Lung (tissue), 12 donors: ENCODE results near the gene SMPDL3B. TPM values are rescaled to one million over a fixed set of nuclear protein-coding genes. Genes with fewer than 3 reads are reported as not detected.

Experiments
- ATAC-seq: fragments of 200-7000 bp; cut with Tn5 transposase; one replicate; pipeline ENCODE4 v1.9.1; 2020; ENCODE audit warnings: moderate number of reproducible peaks; ENCODE audit not compliant: insufficient read depth, low FRiP score
- DNase-seq, 3 donors: peaks; one replicate each; pipeline ENCODE4 v3.0.0-alpha.2; 2013 to 2017
- H3K27ac ChIP-seq, 2 donors: one replicate each; pipeline ENCODE4 v1.5.1; 2013; ENCODE audit warnings: mild to moderate bottlenecking in 2 of 2, moderate library complexity in 2 of 2, control low read depth in 1 of 2, inconsistent platforms in 1 of 2, low read depth in 1 of 2, low read length in 1 of 2
- H3K27me3 ChIP-seq, 3 donors: one replicate each; pipeline ENCODE4 v1.5.1; 2013; ENCODE audit warnings: low read length in 2 of 3; ENCODE audit not compliant: control insufficient read depth in 3 of 3, insufficient read depth in 3 of 3
- H3K36me3 ChIP-seq, 4 donors: one replicate each; pipeline ENCODE4 v1.5.1; 2013; ENCODE audit warnings: low read length in 4 of 4, mild to moderate bottlenecking in 1 of 4, moderate library complexity in 1 of 4; ENCODE audit not compliant: control insufficient read depth in 4 of 4, insufficient read depth in 4 of 4
- H3K4me1 ChIP-seq, 5 donors: one replicate each; pipeline ENCODE4 v1.5.1; 2013; ENCODE audit warnings: low read length in 5 of 5, mild to moderate bottlenecking in 2 of 5, moderate library complexity in 1 of 5; ENCODE audit not compliant: control insufficient read depth in 5 of 5, insufficient read depth in 5 of 5
- H3K4me3 ChIP-seq: one replicate; pipeline ENCODE4 v1.5.1; 2013; ENCODE audit warnings: mild to moderate bottlenecking, control low read depth, moderate library complexity
- H3K9ac ChIP-seq, 2 donors: one replicate each; pipeline ENCODE4 v1.5.1; 2013; ENCODE audit warnings: low read length in 2 of 2, control low read depth in 1 of 2; ENCODE audit not compliant: insufficient read depth in 1 of 2
- H3K9me3 ChIP-seq, 4 donors: one replicate each; pipeline ENCODE4 v1.5.1; 2013; ENCODE audit warnings: low read length in 3 of 4, mild to moderate bottlenecking in 1 of 4, moderate library complexity in 1 of 4; ENCODE audit not compliant: control insufficient read depth in 4 of 4, insufficient read depth in 3 of 4
- CTCF ChIP-seq: IDR thresholded peaks from 2 replicates; pipeline ENCODE4 v1.5.1; 2012; ENCODE audit warnings: mild to moderate bottlenecking; ENCODE audit errors: control extremely low read depth, extremely low read depth
- WGBS, 2 donors: extraction: QIAGEN DNeasy Blood & Tissue Kit; methylation state at CpG; one replicate each; pipeline ENCODE4 v1.1.7; 2013; 5-methylcytosine and 5-hydroxymethylcytosine counted together
- polyA plus RNA-seq, 2 donors: library from polyadenylated mRNA; stranded (reverse); fragments of 200-250 nt; gene quantifications; one replicate each; pipeline ENCODE4 v1.2.1, GENCODE V29; 2013
- total RNA-seq, 2 donors: library from RNA; depleted of rRNA in 1 of 2; stranded (reverse); fragments of >200 nt in 1 of 2; gene quantifications; one replicate each; pipeline ENCODE4 v1.2.1, GENCODE V29; 2014 to 2021
- donor health status: control.
- donor health status: control.
- donor health status: Bipolar disorder and iron deficiency.
- donor health status: healthy.
- donor health status: DM: yes; HTN: yes; CAD: no.

The SMPDL3B gene
- total and polyA plus RNA-seq, 4 donors = 6.4 to 17.6 (median 16.8) TPM

GRCh38 chr1:27886353-27886679 is 48.5 kb upstream of the SMPDL3B start:
- H3K27ac ChIP-seq = peak overlapping the region in 1 of 2 donors; percentile 57
- H3K36me3 ChIP-seq = peaks cover 0 to 24% (median 2%) of the 10 kb centered on the region in 4 donors
- DNase-seq (no peak), ATAC-seq (no peak)
- no peak overlapping the region for H3K4me3 ChIP-seq
- no peak overlapping the region for H3K9ac ChIP-seq
- no peaks in the 10 kb centered on the region for H3K27me3 ChIP-seq
- no peak for TF ChIP-seq CTCF
- no peaks in the 10 kb centered on the region for H3K9me3 ChIP-seq
- H3K4me1 ChIP-seq = no peaks in the 10 kb centered on the region
- 34 to 64% methylated on average over 2 of the region's 2 CpGs for WGBS, 2 donors

DNA sequence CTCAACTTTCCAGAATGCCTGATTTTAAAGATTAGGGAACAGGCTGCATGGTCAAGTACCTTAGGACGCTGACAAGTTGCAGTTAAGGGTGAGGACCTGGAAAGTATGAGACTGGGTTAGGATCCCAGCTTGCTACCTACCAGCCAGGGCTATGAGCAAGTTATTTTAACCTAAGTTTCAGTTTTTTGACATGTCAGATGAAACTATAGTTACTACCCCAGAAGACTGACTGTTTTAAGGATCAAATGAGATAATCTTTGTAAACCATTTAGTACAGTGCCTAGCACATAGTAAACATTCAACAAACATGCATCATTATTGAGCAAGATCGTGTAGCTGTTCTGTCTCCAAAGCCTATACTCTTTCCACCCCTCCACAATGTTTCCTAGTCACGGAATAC is 48.1 kb upstream of the SMPDL3B start:
- WGBS, 2 donors = 64 to 71% methylated on average over 3 of the region's 3 CpGs
- Histone ChIP-seq H3K4me1 (no peaks in the 10 kb centered on the region), H3K9ac (no peak overlapping the region), H3K9me3 (no peaks in the 10 kb centered on the region), H3K27me3 (no peaks in the 10 kb centered on the region), H3K36me3 (peaks cover 0 to 26% (median 3%) of the 10 kb centered on the region in 4 donors), H3K4me3 (no peak overlapping the region), H3K27ac (no peak overlapping the region)
- DNase-seq (no peak), ATAC-seq (no peak)
- no peak for TF ChIP-seq CTCF

- ATAC-seq = no peak
- WGBS, 2 donors = 36 to 64% methylated on average over 8 of the region's 8 CpGs
- H3K27ac ChIP-seq = peak overlapping the region in 1 of 2 donors; percentile 42
Observed at GRCh38 chr1:27887215-27888021, 47.4 kb upstream of the SMPDL3B start.

More at GRCh38 chr1:27887215-27888021, 47.4 kb upstream of the SMPDL3B start:
- TF ChIP-seq CTCF = no peak
- Histone ChIP-seq H3K27me3 (no peaks in the 10 kb centered on the region), H3K4me3 (no peak overlapping the region), H3K9ac (no peak overlapping the region), H3K4me1 (no peaks in the 10 kb centered on the region), H3K9me3 (no peaks in the 10 kb centered on the region), H3K36me3 (peaks cover 0 to 20% (median 8%) of the 10 kb centered on the region in 4 donors)
- no peak for DNase-seq
